Panc1 (cell line): Measurements from ENCODE around the gene ZNF652.

Experiments used
- CTCF ChIP-seq: fragments of 450-650 bp; IDR thresholded peaks from 2 replicates; pipeline ENCODE4 v1.5.1; 2017; ENCODE audit warnings: mild to moderate bottlenecking
- POLR2AphosphoS5 ChIP-seq: IDR thresholded peaks from 2 replicates; pipeline ENCODE4 v1.6.1; 2012; ENCODE audit warnings: mild to moderate bottlenecking, low read depth, low read length, moderate library complexity
- TCF7L2 ChIP-seq: IDR thresholded peaks from 2 replicates; pipeline ENCODE4 v1.6.1; 2011; ENCODE audit warnings: mild to moderate bottlenecking, low read depth, low read length, inconsistent platforms

GRCh38 chr17:49369760-49370159 is 7.7 kb upstream of the ZNF652 start:
- TF ChIP-seq CTCF (no peak), TCF7L2 (no peak), POLR2AphosphoS5 (no peak)
